Stimulated activated CD4-positive, alpha-beta T cell treated with anti-CD3 and anti-CD28 coated beads, Interleukin-2, amount 100 ng/mL, for 4 hours (primary cell): ENCODE data around the gene XRCC4.

Experiments
- DNase-seq: peaks from one replicate; pipeline ENCODE4 v3.0.0-alpha.2; 2020; ENCODE audit warnings: low read depth

XRCC4 gene

DNA sequence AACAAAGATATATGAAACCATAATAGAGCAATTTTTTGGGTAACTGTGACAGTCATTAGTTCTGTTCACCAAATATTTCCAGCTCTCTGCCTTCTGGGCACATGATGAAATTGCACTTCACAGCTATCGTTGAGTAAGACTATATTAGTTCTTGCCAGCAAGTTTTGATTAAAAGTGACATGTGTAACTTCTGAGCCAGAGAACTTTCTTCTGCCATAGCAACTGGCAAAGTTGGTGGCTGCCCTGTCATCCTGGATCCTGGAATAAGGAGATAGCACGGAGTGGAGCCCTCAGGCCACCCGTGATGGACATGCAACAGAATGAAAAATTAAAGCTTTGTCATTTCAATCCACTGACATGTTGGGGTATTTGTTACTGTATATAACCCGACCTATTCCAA lies 199.8 kb downstream of the XRCC4 start:
- DNase-seq: no peak

DNA sequence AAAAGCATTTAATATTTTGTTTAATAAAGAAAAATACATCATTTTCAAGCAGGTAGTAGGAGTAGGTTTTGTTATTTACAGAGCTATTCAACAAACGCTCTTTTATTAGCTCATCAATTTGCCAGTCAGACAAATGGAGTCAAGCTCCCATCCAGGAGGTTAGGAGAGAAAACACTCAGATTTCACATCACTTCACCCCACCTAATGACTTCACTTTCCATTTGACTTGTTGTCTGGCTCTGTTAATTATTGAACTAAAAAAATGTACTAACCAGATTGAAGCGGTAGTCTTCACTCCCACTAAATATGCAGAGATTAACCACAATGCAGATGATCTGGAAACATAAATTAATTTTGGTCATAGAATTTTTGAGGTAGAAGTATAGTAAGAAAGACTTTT lies 200.6 kb downstream of the XRCC4 start:
- DNase-seq: no peak

DNA sequence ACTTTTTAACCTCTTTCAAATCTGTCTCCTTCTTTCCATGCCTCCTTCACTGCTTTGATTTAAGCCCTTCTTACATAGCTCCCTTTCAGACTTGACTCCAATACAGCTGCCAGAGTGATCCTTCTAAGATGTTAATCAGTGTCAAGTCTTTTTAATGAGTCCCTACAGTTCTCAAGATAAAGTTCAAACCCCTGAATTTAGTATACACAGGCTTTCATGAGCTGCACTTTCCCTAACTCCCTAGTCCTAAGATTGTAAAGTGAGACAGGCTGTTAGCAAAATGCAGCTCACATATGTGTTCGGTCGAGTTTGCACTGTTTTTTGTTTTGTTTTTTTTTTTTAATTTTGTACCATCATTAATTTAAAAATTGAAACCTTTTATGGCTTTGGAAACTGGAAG lies 203.8 kb downstream of the XRCC4 start:
- DNase-seq: no peak

DNA sequence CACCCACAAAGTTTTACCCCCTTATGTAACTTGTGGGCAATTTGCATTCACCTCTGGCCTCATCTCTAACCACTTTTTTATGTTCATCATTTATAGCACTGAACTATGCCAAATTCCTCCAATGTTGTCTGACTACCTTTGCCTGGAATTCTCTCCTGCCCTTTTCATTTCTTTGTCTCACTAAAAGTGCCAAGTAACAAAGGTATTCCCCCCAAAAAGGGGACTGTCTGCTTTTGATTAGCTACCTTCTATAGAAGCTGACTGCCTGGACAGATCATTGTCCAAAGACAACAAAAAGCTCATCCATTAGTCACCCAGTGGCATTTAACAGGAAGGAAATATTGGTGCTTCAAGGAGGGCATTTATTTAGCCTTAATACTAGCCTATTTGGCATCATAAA lies 204.3 kb downstream of the XRCC4 start:
- no peak for DNase-seq

DNA sequence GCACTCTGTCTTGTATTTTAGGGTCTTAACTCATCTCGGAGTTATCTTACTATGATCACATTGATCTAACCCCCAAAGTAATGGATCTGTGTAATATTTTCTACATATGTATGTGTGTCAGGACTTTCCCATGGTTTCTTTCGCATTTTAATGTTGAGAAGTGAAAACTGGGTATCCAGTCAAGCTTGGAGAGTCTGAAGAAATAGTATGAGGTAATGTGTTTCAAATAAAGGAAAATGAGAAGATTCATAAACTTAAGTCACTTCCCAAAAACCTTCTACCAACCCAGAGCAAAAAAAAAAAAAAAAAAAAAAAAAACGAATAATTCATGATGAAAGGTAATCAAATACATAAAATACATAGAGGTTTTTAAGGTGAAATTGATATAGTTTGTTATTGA lies 206.4 kb downstream of the XRCC4 start:
- DNase-seq: no peak

DNA sequence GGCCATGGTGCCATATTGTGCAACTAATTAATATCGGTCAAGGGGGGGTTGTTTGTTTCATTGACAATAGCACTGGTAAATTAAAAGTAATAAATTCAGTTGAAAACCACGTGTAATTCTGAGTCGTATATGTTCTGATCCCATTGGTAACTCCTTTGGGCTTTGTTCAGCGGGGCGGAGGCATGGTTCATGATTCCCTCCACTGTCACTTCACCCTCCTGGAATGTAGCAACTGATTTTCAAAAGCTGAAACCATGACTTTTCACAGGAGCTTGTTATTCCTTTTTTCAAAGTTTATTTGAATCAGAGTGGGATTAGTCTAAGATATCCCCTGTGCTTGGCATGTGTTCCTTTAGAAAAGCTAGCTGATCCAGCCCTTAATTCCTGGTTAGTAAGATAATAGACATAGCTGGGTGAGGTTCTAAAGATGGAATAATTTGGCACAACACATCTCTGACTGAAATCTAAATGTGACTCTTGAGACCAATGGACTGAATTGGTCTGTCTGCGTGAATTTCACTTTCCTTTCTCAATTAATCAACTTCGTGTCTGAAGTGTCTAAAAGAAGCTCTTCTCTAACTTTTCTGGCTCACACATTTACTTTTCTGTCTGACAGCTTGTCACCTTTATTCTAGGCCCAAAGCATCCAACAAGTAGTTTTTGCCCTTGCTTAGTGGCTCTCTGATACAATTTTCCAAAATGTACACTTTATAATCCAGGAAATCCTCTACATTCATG lies 208.5 kb downstream of the XRCC4 start:
- DNase-seq: no peak

DNA sequence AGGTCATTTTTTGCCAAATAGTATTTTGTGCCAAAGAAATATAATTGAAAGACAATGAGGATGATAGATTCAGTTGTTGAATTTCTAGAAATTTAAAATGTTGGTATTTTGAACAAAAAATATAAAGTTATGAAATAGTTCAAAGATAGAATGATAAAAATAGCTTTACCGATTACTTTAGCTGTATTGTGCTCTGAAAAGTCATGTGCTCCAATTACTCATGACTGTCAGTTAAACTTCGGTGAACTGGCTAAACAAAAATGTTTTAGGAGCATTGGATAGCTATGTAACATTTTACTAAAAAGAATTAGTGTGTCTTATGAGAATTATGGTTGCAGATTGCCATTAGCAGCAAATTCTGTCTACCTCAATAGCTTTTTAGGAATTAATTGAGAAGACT lies 216.9 kb downstream of the XRCC4 start:
- DNase-seq: no peak

DNA sequence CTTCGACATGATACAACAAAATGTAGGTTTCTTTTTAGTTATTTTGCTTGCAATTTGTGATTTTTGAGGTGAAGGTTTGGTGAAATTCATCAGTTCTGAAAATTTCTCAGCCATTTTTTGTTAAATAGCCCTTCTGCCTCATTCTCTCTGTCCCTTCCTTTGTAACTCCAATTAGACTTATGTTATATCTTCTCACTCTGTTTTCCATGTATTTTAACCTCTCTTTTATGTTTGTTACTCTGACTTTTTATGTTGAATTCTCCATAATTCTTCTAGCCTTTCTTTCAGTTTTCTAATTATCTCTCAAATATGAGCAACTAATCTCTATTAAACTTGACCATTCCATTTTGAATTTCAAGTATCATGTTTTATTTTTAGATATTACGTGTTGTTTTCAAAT lies 222.0 kb downstream of the XRCC4 start:
- no peak for DNase-seq

DNA sequence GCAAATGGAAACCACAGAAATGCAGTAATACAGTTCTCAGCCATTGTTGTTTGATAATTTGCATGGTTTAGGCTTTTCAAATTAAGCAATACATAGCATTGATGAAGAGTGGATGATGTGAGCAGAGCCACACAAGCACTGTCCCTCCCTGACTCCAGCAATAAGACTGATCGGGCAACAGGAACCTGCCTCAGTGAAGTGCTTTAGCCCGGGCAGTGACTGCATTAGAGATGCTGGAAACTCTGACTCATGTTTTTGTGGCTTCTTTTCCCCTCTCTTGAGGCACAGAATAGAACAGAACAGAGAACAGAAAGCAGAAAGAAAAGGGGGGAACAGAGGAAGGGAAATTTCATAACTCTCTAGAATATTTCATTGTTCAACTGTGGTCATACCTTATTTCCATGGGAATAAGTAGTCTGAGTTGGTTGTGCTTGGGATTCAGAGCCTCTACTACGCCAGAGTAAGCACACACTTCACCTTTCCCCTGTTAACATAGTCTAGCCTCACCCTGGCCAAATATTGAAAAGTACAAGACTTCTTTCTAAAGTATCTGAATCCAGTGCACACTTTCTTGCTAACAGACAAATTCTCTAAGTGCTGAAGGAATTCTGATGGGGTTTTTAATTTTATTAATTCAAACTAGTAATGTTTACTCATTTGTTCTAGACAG lies 229.4 kb downstream of the XRCC4 start:
- no peak for DNase-seq

DNA sequence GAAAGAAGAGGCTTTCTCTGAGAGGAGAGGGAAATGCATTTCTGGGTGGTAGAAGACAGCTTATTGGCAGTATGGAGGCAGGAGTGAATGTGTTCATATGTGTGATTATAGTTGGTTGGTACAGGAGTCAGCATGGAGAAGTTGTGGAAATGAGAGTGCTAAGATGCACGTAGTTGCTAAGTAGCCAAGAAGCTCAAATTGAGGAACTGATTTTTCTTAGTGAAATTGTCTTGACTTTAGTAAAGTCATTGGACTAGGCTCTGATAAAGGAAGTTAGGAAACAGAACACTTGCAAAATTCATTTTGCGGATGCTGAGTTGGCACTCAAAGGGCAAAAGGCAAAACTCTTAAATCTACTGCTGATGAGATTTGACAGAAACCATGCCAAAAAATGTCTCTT lies 235.3 kb downstream of the XRCC4 start:
- DNase-seq: no peak

DNA sequence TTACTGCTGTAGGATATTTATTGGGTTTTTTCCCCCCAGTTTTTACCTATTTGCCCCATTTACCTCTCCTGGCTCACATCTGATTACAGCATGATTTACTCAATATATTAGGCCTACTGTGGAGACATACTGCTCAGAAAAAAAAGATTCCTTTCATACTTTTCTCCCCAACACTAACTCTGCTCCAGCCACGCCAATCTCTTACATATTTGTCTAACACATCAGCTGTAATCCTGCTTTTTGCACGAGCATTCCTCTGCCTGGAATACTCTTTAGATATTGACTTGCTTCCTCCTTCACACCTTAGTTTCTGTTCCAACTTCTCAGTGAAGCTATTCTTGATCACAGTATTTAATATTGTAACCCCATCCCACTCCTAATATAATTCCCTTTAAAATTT lies 236.1 kb downstream of the XRCC4 start:
- DNase-seq: no peak

DNA sequence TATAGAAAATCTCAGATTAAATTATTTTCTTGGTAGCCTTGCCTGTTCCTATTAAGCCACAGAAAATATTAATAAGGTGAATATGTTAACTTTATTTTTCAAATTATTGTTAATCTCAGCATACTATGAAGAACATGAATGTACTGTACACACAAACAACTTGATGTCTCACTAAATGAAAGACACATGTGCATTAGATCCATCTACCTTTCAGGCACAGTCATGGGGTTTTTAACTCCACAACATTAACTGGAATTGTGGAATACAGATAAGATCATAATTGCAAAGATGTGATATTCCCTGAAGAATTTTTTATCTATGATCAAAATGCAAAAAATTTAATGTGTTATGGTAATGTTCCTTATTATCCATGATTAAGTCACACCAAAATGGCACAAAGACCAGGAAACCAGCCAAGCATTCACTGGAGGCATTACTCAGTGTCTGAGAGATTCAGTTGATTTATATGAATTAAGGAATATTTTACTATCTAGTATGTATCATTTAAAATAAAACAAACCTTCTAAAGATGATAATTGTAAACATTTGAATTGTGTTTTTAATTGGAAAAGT lies 244.2 kb downstream of the XRCC4 start:
- DNase-seq: no peak

DNA sequence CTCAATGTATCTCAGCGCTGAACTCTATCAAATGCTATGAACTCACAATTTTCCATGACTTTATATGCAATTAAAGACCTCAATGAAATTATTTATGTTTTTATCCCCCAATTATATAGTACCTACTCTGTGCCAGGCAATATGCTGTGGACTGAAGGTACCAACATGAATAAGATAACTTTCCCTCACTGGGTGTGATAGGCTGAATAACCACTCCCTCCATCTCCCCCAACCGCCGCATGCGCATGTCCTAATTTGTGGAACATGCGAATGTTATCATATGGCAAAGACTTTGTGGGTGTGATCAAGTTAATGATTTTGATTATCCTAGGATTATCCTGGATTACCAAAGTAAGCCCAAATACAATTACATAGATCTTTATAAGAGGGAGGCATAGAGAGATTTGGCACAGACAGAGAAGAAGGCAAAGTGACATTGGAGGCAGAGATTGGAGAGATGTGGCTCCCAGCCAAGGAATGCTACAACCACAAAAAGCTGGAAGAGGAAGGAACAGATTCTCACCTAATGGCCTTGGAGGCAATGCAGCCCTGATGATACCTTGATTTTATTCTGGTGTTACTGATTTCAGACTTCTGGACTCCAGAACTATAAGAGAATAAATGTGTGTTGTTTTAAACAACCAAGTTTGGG lies 245.1 kb downstream of the XRCC4 start:
- DNase-seq: no peak

DNA sequence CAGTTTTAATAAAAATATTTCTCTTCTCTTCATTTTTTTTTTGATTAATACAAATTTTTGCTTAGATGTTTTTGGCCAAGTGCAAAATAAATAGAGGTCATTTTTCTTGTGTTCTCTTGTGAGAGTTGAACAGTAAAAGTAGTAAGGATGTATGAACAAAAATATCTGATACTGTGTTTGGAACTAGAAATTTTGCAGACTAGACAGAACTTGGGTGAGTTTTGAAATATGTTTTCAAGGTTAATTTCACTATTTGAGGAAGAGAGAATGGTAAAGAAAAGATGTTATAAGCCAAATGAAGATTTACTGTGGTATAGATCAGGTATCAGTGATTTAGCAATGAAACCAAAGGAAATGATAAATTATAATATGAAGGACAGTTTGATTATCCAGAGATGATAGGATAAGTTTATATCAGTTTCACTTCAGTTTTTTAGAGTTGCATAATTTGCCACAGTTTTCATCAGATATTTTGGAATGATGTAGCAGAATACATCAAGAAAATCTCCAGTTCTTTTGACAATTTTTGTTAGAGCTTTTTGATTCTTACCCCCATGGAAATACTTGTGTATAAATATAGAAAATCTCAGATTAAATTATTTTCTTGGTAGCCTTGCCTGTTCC lies 246.3 kb downstream of the XRCC4 start:
- no peak for DNase-seq

DNA sequence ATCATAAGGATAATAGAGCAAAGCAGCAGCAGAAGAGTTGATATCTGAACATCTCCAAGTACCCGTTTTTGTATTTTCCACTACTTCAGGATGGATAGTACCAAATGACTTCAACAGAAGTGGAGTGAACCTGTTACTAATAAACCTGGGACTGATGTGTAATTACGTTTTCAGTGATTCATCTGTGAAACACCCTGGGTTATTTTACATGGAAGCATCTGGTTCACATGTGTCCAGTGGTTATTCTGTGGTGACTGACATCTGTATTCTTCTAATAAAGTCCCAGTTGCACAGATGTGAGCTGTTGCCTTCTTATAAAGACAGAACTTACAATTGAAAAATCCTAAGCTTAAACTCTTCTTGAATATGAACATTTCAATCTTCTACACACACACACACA lies 254.5 kb downstream of the XRCC4 start:
- no peak for DNase-seq

DNA sequence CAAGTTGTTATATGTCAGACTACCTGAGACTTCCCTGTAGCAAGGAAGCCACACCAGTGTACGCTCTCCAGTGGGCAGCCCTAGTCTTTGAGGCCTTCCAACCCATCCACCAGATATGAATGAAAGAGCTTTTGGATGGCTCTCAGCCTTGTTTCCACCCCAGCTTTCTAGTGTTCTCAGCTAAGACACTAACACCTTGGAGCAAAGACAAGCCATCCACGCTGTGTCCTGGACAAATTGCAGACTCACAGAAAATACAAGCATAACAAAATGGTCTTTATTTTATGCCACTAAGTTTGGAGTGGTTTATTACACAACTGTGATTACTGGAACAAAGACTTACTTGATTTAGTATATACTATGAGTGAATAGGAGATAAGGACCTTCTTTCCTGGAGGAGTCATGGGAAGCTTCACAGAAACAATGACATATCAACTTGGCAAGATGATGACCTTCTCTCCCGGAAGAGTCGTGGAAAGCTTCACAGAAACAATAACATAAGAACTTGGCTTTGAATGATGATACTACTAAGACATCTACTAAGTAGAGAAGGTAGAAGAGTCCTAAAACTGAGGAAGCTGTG lies 260.2 kb downstream of the XRCC4 start:
- no peak for DNase-seq

DNA sequence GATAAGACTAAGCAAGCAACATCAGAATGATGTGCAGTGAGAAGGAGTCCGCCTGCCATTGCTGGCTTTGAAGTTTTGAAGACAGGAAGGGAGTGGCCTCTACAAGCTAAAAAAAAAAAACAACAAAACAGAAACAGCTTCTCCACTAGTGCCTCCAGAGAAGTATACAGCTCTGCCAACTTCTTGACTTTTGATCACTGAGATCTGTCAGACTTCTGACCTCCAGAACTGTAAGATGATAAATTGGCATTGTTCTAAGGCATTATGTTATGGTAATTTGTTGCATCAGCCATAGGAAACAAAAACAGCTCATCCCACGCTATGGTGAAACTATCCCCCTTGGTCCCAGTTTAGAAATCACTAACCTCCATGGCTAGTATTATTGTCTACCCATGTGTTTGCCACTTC lies 263.2 kb downstream of the XRCC4 start:
- DNase-seq: no peak

DNA sequence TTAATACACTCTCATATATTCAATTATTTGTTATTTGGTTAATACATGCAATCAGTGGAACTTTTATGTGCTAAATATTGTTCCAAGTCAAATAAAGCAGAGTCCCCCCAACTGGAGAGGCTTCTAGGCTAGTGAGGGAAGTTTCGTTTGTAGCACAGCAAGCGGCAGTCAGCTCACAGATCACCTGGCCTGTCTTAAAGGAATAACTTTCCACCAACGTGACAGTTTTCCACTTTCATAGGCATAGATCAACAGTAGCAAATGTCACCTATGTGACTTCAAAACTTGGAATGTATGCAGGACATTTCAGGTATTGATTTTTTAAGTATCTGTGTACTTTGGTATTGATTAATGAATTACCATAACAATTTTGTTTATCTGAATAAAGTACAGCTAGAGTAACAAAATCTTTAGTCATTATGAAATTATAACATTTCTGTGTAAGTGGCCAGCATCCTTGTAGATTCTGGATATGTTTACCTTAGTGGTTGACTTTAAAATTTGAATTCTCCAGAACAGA lies 264.5 kb downstream of the XRCC4 start:
- DNase-seq: no peak

DNA sequence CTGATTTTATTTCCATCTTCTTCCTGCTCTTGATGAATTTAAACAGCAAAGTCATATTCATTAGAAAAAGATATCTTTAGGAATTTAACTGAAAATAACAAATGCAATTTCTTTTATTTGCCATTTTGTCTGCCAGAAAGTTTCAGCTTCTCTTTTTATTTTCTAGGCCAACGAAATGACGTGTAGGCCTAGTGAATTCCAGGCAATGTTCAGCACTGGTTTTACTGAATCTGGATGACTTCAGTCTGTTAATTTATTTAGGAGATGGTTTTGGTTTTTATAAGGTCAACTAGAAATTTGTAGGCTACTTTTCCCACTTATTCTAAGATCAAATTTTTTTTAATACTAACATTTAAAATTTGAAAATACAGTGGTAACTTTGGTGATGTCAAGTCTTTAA lies 265.1 kb downstream of the XRCC4 start:
- no peak for DNase-seq

DNA sequence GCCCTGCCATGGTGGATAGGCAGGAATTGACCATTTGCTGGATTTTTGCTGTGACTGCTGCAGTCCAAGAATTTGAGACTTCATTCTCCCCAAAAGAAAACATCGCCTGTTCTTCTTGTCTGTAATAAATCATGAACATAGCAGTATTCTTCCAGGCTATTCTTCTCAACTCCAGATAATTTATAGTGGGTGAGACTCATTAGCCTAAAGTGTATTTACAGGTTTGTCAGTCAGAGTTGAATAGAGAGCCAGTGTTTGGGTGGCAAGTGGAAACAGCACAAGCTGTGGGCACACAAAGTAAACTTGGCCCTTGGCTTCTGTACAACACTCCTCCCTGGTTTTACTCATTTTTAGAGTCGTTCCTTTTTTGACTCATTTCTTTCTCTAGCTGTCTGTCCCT lies 266.0 kb downstream of the XRCC4 start:
- no peak for DNase-seq

DNA sequence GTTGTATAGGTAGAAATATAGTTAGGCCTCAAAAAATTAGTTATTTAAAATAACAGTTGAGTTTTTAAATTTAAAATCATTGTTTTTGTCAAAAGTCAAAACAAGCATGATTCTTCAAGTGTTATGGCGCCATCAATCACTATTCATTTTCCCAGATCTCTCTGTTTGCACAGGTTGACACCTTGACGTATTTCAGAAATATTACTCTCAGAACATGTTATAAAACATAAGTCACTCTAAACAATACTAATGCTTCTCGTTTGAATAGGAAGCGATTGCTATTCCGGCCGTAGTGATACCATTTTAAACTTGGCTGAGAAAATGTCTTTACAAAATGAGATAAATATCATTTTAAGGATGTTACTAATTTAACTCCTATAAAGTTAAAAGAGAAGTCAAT lies 268.1 kb downstream of the XRCC4 start:
- DNase-seq: no peak

DNA sequence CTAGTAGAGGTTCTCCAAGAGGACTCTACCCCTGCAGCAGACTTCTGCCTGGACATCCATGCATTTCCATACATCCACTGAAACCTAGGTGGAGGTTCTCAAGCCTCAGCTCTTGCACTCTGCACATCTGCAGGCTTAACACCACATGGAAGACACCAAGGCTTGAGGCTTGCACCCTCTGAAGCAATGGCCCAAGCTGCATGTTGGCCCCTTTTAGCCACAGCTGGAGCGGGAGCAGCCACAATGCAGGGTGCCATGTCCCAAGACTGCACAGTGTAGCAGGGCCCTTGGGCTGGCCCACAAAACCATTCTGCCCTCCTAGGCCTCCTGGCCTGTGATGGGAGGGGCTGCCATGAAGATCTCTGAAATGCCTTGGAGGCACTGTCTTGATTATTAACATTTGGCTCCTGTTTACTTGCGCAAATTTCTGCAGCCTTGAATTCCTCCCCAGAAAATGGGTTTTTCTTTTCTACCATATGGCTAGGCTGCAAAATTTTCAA lies 271.0 kb downstream of the XRCC4 start:
- no peak for DNase-seq
